ENCODE results near the gene MGAT1. TPM values are rescaled to one million over a fixed set of nuclear protein-coding genes. Genes with fewer than 3 reads are reported as not detected.

The MGAT1 gene
- total RNA-seq, 2 donors from 2014 or later: 76.2 to 101 TPM

GRCh38 chr5:180847026-180847425 is 44.4 kb upstream of the MGAT1 start:
- peaks cover 5% of the 10 kb centered on the region for H3K4me1 ChIP-seq (ENCODE audit: control insufficient read depth, insufficient read depth, low read length)
- H3K9ac ChIP-seq (ENCODE audit: extremely low read depth, low read length, poor library complexity, severe bottlenecking): no peak overlapping the region
- Mint-ChIP-seq H3K4me3 (no peak overlapping the region), H3K27ac (no peak overlapping the region), H3K27me3 (ENCODE audit: insufficient read depth) (peaks cover 2% of the 10 kb centered on the region), H3K36me3 (ENCODE audit: low read depth) (peaks cover 71% of the 10 kb centered on the region), H3K9me3 (peaks cover 93% of the 10 kb centered on the region), H3K4me1 (peaks cover 6% of the 10 kb centered on the region)
- no peak for TF ChIP-seq CTCF (conservative IDR thresholded peaks at IDR 0.05)
- no peak overlapping the region for H3K27ac ChIP-seq (ENCODE audit: low read depth, low read length)
- H3K4me3 ChIP-seq (ENCODE audit: low read length): no peak overlapping the region
- 33 to 40% methylated on average over 2 to 3 of the region's 3 CpGs for WGBS, 2 experiments (ENCODE audit: insufficient coverage in 1 of 2, insufficient read length in 1 of 2)
- peaks cover 67% of the 10 kb centered on the region for H3K9me3 ChIP-seq (ENCODE audit: control insufficient read depth, low read length)
- H3K36me3 ChIP-seq (ENCODE audit: control insufficient read depth, insufficient read depth, low read length): peaks cover 54% of the 10 kb centered on the region
- H3K27me3 ChIP-seq (ENCODE audit: control insufficient read depth, insufficient read depth, low read length, poor library complexity, severe bottlenecking): no peaks in the 10 kb centered on the region
- no peak for DNase-seq

- H3K27ac Mint-ChIP-seq: no peak overlapping the region
- H3K4me3 Mint-ChIP-seq: no peak overlapping the region
- peaks cover 84% of the 10 kb centered on the region for H3K9me3 Mint-ChIP-seq
- WGBS, 2 experiments (ENCODE audit: insufficient coverage in 1 of 2, insufficient read length in 1 of 2): 83 to 90% methylated on average over 1 of the region's 1 CpG
- H3K27ac ChIP-seq (ENCODE audit: low read depth, low read length): no peak overlapping the region
- peaks cover 34% of the 10 kb centered on the region for H3K36me3 ChIP-seq (ENCODE audit: control insufficient read depth, insufficient read depth, low read length)
- no peak for TF ChIP-seq CTCF (conservative IDR thresholded peaks at IDR 0.05)
- peaks cover 50% of the 10 kb centered on the region for H3K9me3 ChIP-seq (ENCODE audit: control insufficient read depth, low read length)
- DNase-seq: no peak
- H3K4me3 ChIP-seq (ENCODE audit: low read length): no peak overlapping the region
- H3K27me3 Mint-ChIP-seq (ENCODE audit: insufficient read depth): peaks cover 2% of the 10 kb centered on the region
- no peaks in the 10 kb centered on the region for H3K27me3 ChIP-seq (ENCODE audit: control insufficient read depth, insufficient read depth, low read length, poor library complexity, severe bottlenecking)
- H3K36me3 Mint-ChIP-seq (ENCODE audit: low read depth): peaks cover 50% of the 10 kb centered on the region
- H3K4me1 Mint-ChIP-seq: peaks cover 6% of the 10 kb centered on the region
- peaks cover 5% of the 10 kb centered on the region for H3K4me1 ChIP-seq (ENCODE audit: control insufficient read depth, insufficient read depth, low read length)
- H3K9ac ChIP-seq (ENCODE audit: extremely low read depth, low read length, poor library complexity, severe bottlenecking): no peak overlapping the region
Observed at GRCh38 chr5:180844858-180845257, 42.3 kb upstream of the MGAT1 start.

GRCh38 chr5:180844432-180844831 is 41.8 kb upstream of the MGAT1 start:
- Histone ChIP-seq H3K9ac (ENCODE audit: extremely low read depth, low read length, poor library complexity, severe bottlenecking) (no peak overlapping the region), H3K4me3 (ENCODE audit: low read length) (no peak overlapping the region), H3K9me3 (ENCODE audit: control insufficient read depth, low read length) (peaks cover 46% of the 10 kb centered on the region), H3K27ac (ENCODE audit: low read depth, low read length) (no peak overlapping the region), H3K4me1 (ENCODE audit: control insufficient read depth, insufficient read depth, low read length) (peaks cover 5% of the 10 kb centered on the region), H3K36me3 (ENCODE audit: control insufficient read depth, insufficient read depth, low read length) (peaks cover 30% of the 10 kb centered on the region), H3K27me3 (ENCODE audit: control insufficient read depth, insufficient read depth, low read length, poor library complexity, severe bottlenecking) (no peaks in the 10 kb centered on the region)
- Mint-ChIP-seq H3K9me3 (peaks cover 84% of the 10 kb centered on the region), H3K27me3 (ENCODE audit: insufficient read depth) (peaks cover 4% of the 10 kb centered on the region), H3K4me3 (no peak overlapping the region), H3K27ac (no peak overlapping the region), H3K4me1 (peaks cover 6% of the 10 kb centered on the region), H3K36me3 (ENCODE audit: low read depth) (peaks cover 46% of the 10 kb centered on the region)
- 25% methylated on average over 3 of the region's 3 CpGs; no CpG with 5 or more reads in 1 of the 2 experiments for WGBS, 2 experiments (ENCODE audit: insufficient coverage in 1 of 2, insufficient read length in 1 of 2)
- DNase-seq: peak; percentile 76
- no peak for TF ChIP-seq CTCF (conservative IDR thresholded peaks at IDR 0.05)
